Germinal center (tissue), 1 donor: ENCODE results near the gene ENTPD2.
A peak's percentile ranks its signal among the peaks of the same experiment; 100 is the strongest.
"Not testable (repeated sequence)": the region's sequence is repeated elsewhere in the genome, so short reads cannot be mapped to it uniquely, and the experiment has no call there.

Experiments used
- DNase-seq: peaks from one replicate; pipeline ENCODE4 v3.0.0; 2012; ENCODE audit warnings: mixed read lengths, low spot score

Gene ENTPD2

DNA sequence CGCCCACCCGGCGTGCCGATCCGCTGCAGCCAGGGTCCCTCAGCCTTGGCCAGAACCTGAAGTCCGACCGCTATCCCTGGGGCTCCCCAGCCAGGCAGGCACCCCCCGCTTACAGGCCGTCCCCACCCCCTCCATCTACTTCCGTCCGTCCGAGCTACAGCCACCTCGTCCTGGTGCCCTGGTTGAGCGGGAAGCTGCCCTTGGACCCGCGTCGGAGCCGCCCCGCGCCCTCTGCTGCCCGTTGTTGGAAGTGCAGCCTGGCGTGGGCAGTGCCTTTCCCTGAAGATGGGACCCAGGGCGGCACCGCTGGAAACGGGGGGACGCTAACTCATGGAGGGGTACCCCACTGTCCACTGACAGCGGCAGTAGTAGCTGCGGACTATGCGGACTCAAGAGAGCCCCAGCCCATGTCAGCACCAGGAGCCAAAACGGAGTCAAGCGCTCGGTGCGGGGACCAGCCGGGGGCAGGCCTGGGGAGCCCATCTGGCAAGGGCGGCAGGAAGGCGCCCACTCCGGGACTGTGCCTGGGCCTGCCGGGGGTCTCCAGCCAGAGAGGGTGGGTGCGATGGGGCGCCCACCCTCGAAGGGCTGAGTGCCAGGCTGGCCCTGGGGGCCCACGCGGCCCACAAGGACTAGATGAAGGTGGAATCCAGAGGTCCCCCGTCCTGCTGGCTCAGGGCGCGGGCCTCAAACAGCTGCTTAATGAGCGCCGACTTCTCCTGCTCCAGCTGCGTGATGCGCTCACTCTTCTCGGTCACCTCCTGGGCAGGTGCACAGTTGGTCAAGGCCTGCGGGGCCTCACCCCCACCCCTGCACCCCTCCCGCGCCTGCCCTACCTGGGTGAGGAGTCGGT lies 10.4 kb upstream of the ENTPD2 start:
- no peak for DNase-seq

DNA sequence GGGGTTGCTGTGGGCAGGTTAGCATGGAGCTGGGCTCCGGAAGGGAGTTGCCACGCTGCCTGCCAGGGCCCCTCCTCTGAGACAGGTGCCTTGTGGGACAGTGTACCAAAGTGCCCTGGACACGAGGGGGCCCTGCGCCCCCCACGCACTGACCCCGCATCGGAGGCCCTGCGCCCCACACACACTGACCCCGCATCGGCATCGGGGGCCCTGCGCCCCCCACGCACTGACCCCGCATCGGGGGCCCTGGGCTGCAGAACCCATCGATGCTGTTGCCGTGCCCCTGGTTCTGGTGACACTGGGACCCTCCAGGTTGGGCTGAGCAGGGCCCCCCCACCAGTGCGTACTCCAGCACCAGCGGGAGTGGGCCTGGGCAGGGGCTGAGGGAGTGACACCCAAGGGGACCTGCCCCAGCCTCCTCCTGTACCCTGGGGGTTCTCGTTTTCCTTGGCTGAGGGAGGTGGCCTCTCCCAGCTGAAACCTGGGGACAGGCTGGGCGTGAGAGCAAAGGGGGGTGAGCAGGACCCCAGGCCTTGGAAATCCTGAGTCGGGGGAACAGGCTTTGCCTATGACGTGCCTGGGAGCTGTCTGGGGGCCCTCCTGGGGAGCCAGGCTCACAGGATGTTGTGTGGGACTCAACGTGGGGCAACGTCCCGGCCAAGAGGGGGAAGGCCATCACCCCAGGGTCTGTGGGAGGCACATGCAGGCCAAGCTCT lies 9.6 kb upstream of the ENTPD2 start:
- no peak for DNase-seq

DNA sequence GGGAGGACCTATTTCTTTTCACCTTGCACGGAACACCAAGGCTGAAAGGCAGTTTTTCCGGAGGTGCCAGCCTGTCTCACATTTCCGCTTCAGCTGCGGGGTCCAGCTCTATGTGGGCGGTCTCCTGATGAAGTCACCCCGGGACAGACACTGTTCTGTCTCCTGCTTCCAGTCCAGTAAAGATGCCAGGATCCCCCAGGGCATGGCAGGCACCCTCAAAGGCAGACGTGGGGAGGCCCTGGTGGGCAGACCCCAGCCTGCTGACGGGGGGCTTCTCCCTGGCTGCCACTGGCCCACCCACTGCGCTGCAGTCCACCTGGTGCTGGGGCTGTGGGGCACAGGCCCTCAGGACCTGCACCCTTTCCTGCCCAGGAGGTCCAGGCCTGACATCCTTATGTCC lies 8.9 kb upstream of the ENTPD2 start:
- DNase-seq = not testable (repeated sequence)

DNA sequence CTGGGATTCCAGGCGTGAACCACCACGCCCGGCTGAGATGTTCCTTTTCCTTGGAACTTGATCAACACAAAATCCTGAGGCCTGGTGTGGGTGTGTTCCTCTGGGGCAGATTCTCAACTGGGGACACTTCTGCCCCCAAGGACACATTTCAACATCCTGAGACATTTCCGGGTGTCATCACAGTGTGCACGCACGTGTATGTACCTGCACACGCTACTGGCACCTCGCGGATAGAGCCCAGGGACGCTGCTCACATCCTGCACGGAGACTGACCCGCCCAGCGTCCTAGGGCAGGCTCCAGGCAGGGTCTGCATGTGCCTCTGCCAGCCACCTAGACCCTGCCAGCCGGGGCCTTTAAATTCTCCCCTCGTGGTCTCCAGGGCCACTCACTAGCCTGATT lies 8.5 kb upstream of the ENTPD2 start:
- DNase-seq = no peak

DNA sequence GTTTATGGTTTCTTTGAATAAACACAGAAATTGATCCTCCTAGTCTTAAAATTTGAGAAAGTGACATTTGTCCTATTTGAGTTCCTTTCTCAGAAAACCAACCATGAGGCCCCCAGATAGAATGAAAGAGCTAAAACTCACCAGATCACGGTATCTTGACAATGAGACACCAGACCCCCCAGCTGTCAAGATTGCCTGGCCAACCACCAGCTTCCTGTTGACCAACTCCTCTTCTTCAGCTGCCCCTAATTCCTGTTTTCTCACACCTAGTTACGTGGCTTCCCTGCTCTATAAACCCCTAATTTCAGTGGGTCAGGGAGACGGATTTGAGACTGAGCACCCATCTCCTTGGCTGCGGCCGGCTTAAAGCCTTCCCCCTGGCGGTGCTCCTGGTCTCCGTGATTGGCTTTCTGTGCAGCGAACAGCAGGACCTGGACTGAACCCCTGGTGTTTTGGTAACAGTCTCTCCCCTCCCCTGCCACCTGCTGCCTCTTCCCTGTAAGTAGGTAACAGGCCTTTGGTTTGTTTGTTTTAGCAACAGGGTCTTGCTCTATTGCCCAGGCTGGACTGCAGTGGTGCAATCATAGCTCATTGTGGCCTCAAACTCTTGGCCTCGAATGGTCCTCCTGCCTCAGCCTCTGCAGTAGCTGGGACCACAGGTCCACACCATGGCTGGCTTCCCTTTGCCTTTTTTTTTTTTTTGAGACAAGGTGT lies 4.8 kb upstream of the ENTPD2 start:
- DNase-seq = no peak

DNA sequence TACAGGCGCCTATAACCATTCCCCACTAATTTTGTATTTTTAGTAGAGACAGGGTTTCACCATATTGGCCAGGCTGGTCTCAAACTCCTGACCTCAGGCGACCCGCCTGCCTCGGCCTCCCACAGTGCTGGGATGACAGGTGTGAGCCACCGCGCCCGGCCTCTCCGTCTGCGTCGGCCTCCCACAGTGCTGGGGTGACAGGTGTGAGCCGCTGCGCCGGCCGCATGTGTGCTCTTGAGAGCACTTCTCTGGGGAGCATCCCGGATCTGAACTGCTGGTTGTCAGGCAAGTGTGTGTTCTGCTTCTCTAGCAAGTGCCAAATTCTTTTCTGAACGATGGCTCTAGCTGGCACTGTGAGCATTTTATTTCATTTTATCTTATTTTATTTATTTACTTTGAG lies 3.7 kb upstream of the ENTPD2 start:
- no peak for DNase-seq

DNA sequence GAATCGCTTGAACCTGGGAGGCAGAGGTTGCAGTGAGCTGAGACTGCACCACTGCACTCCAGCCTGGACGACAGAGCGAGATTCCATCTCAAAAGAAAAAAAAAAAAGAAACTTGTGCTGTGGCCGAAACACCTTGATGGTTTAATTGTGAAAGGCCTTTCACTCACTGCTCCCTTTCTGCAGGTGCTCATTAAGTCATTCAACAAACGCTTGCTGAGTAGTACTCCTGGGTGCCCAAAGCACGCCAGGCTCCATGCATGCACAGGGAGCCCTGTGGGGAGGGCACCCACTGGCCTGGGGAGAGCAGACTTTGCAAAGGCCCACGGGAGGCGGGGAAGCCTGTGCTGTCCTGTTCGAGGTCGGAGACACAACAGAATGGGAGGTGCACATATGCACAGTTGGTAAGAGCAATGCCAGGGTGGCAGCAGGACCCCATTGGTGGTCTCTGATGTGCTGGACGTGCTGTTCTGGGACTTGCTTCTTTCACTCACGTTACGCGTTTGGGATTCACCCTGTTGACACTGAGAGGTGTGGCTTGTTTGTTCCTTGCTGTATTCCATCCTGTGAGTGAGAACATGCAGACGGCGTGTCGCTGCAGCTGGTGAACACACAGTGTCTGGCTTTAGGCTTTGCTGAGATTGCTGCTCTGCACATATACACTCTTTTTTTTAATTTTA lies 3.0 kb upstream of the ENTPD2 start:
- no peak for DNase-seq

DNA sequence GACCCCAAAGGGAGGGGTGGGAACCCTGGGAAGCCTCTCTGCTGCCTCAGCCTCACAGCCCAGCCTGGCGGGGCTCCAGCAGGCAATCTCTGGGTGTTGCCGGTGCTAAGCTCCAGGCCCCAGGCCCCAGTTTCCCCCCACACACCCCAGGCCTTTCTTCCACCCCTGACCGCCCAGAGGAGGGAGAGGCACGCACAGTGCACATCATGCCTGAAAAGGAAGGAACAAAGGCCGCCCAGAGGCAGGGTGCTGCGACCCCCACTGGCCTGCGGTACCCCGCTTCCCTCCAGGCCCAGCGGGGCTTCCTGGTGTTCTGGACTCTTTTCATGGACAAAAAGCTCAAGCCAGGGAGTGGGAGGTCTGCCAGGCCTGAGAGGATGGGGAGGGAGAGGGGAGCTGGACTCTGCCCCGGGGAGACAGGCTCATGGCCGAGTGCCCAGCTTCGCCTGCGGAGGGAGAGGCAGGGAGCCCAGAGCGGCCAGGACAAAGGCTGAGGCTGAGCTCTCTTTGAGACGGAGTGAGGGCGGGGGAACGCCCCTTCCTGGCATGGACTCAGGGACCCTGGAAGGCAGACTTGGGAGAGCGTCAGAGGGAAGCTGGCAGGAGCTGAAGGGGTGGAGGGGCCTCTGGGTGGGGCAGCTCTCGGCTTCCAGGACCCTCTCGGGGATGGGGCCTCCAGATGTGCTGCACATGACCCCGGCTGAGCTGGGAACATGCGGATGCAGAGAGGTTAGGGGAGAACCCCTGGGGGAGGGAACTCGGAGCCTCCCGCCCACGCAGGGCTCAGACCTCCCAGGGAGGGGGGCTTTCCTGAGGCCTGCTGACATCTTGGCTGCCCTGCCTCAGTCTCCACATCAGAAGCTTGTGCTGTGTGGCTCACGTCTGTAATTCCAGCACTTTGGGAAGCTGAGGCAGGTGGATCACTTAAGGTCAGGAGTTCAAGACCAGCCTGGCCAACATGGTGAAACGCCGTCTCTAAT lies 1.8 kb upstream of the ENTPD2 start:
- no peak for DNase-seq

DNA sequence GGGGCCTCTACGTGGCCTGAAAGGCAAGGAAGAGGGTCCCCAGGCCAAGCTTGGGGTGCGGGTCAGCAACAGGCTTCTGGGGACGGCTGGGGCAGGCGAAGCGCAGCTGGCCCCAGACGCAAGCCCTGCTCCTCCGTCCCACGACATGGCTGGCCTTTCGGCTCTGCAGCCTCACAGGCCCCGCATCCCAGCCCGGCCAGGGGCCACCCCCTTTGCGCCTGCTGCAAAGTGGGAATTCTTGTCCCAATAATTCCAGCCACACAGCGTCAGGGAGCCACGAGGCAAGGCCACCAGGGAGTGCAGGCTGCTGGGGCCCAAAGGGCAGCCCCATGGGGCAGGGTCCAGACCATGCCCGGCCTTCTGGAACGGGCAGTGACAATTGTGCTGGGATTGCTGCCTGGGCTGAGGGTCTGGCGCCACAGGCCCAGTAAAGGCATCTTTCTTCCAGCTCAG lies 1.1 kb upstream of the ENTPD2 start:
- DNase-seq = no peak

DNA sequence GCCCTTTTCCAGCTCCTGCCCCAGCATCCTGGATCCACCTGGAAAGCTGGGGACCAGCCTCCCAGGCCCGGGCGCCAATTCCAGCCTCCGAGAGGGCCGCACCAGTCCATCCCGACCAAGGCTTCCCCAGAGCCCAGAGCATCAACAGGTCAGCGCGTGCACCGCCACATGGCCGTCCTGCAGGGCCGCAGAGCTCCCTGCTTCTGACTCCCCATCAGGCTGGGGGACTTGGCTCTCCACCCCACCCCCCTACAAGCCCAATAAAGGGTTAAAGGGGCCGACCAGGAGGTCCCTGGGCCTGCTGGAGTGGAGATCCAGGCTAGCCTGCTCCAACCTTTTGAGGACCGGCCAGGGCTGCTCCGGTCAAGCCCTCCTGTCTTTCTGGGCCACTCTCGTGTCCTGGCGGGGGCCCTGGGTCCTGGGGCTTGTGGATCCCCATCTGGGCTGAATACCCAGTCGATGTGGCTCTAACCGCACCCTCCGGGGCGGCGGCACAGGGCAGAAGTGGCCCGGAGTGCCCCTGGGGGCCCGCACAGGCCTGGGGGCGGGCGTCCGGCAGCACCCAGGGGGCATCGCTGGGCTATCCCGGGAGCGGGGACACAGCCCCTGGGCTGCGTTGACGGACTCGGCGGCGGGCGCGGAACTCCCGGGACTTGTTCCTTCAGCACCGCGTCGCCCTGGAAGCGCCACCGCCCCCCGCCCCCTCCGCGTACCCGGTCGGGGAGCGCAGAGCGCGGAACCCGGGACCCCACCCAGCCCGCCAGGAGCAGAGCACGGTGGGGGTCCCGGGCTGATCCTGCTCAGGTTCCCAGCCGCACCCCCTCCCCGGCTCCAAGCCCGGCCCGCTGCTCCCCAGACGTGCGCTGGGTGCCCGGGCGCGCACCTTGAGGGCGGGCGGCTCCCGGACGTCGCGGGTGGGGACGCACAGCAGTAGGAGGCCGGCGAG lies 590 bp downstream of the ENTPD2 start:
- no peak for DNase-seq

DNA sequence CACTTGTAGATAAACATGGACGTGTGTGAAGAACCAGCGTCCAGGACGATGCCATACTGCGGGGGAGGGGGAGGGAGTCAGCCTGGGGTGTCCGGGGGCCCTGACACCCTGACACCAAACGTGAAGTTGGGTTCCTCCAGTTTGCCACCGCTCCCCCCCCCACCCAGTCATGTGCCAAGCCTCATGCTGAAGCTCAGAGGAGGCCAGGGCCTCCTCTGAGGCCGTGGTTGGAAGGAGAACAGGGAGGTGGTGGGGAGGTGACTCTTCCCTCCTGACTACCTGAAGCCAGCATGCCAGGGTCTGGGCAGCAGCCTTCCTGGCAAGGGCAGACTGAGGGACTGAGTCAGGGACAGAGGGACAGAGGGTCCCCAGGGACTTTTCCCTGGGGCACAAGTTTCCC lies 1.6 kb downstream of the ENTPD2 start:
- no peak for DNase-seq

DNA sequence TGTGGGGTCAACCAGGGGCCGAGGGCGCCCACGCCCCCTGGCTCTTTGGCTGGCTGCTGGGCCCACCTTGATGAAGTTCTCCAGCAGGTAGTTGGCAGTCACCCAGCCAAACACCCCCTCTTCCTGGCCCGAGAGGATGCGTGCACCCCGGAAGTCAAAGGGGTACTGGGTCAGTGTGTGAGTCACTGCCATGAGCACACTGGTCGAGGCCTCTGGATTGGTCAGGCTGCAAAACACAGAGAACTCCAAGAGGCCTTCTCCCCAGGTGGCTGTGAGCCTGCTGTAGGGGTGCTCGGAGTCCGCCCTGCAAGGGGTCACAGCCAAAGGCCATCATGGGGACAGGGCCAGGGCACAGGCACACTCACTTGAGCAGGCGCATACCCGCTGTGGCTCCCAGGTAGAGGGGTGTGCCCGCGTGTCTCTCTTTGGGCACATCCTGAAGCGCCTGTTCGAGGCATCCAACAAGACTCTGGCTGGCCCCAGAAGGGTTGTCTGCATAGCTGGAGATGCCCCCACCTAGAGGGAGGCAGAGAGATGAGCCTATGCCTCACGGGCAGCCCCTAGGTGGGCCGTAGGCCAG lies 2.6 kb downstream of the ENTPD2 start:
- DNase-seq = no peak

DNA sequence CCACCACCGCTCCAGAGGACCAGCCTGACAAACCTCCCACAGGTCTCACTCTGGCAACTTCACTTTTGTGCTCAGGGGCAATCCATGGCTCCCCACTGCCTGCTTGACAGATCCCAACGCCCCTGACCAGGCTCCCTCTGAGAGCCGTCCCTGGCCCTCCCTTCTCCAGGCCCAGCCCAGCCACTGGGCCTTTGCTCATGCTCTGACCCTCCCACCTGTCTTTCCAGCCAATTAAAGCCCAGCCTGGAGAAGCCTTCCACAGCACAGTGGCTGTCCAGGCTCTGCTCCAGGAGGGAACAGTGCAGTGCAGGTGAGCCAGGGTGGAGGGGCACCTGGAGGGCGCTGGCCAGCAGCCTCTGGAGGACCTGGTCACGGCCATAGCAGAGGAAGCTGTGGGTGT lies 3.3 kb downstream of the ENTPD2 start:
- no peak for DNase-seq

DNA sequence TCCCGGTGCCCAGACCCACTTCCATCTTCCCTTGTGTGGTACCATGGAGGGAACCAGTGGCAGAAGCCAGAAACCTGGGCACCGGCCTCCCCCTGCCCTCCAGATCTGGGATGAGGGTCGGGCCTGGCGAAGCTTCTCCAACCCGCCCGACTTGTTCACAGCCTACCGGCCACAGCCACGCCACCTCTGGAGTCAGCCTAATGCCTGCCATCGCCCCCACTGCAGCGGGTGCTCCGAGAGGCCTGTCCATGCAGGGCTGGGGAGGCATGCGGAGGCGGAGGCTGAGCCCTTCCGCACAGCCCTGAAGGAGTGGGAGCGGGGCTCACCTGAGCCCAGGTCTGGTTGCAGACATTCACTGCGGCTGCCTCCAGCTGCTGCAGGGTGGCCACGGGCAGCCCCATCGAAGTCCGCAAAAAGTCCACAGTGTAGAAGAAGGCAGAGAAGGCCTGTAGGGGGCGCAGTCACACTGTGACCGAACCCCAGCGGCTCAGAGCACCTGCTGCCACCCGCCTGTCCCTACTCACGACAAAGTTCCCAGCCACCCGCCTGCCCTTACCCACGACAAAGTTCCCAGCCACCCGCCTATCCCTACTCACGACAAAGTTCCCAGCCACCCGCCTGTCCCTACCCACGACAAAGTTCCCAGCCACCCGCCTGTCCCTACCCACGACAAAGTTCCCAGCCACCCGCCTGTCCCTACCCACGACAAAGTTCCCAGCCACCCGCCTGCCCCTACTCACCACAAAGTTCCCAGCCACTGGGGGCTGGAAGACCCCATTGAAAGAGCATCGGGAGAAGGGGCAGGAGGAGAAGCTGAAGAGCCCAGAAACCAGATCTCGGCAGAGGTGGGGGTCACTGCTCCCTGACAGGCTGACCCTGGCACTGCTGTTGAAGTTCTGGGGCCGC lies 4.1 kb downstream of the ENTPD2 start:
- no peak for DNase-seq

DNA sequence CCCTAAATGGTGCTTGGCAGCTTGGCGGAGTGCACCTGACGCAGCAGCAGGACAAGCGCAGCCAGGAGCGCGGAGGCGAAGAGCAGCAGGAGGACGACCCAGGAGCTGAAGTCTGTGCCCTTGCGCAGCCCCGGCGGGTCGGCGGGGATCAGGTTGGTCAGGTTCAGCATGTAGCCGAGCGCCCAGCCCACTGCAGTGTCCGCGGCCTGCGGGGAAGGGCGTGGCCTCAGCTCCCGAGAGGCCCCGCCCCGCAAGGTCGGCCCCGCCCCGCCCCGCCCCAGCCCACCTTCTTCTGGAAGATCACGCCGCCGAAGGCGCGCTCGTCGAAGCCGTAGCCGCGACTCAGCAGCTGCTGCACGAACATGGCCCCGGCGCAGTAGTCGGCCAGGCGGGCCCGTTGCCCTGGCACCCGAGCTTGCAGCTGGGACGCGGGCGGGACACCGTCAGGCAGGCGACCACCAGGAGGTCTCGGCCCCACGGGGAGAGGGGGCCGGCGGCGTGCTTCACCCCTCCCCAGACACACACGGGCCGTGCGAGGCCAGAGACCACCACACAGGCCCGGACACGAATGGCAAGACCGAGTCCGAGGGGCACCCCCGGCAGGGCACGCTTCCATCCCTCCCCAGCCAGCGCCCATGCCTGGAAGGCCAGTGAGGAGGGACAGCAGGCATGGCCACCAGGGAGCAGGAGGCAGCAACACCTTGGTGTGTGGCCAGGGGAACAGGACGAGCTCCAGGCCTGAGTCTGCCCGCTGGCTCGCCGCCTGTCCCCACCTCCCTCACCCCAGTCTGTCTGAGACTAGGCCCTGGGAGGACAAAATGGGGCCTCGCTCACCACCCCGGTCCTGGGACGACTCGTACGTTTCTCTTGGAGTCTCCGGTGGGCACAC lies 5.0 kb downstream of the ENTPD2 start:
- DNase-seq = no peak

DNA sequence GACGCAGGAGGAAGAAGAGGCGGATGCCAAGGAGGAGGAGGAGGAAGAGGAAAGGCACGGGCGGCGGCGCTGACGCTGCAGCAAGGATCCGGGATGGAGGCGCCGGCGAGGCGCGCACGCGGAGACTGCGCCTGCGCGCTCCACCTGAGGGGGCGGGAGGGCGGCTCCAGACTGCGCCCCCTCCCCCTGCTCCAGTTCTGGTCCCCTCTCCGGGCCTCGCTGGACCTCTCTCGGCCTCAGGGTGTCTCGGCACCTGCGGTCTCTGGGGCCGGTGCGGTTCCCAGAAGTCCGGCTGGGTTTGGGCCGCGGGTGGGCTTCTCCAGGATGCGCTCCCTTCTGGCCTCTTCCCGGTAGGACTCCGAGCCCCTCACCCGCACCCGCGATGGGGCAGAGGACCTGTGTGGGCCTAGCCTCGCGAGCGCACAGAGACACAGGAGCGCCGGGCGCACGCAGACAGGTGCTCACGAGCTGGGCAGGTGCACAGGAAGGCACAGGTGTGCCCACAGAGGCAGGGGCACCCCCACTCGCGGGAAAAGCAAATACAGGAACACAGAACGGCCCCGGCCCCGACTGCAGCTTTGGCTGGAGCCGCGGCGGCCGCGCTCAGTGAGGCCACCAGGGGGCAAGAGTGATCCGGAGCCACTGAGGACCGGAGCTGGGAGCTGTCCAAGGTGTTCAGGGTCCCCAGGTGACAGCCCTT lies 7.6 kb downstream of the ENTPD2 start, which contains the start of gene NPDC1:
NPDC1 (minus strand) TSS at position 90 of the 700 bp plus-strand sequence. CDS start 188 bp downstream, outside the sequence.
- DNase-seq = peak; percentile 90
